HEK293 (cell line): Measurements from ENCODE around the gene IL21.

ENCODE experiments used
- BCL11B ChIP-seq: fragments of 450-650 bp; formaldehyde crosslinking; IDR thresholded peaks from 2 replicates; pipeline ENCODE4 v1.5.1; 2016; ENCODE audit warnings: low read depth, missing biosample characterization, missing genetic modification characterization
- CTCF ChIP-seq: fragments of 450-650 bp; formaldehyde crosslinking; IDR thresholded peaks from 2 replicates; pipeline ENCODE4 v1.5.1; 2016; ENCODE audit warnings: missing biosample characterization, missing genetic modification characterization
- TRIM28 ChIP-seq: IDR thresholded peaks from 2 replicates; pipeline ENCODE4 v1.6.1; 2011; ENCODE audit warnings: low read length, control low read depth, borderline replicate concordance
- ZNF843 ChIP-seq: fragments of 450-650 bp; formaldehyde crosslinking; IDR thresholded peaks from 2 replicates; pipeline ENCODE4 v1.5.1; 2016; ENCODE audit warnings: missing biosample characterization, missing genetic modification characterization

- TF ChIP-seq BCL11B (tag by site-specific recombination) (no peak), TRIM28 (no peak), CTCF (tag by site-specific recombination) (no peak), ZNF843 (tag by site-specific recombination) (no peak)
Observed at GRCh38 chr4:122602277-122603142, 18.4 kb downstream of the IL21 start.
